K562 (cell line): ENCODE data around the gene SLC52A1. TPM values are rescaled to one million over a fixed set of nuclear protein-coding genes. Genes with fewer than 3 reads are reported as not detected.
A peak's percentile ranks its signal among the peaks of the same experiment; 100 is the strongest.

ENCODE experiments used
- BRD9 ChIP-seq: fragments of 450-650 bp; IDR thresholded peaks from 2 replicates; pipeline ENCODE4 v1.6.1; 2018; ENCODE audit warnings: low read depth; ENCODE audit not compliant: partially characterized antibody
- C11orf30 ChIP-seq: fragments of 450-650 bp; IDR thresholded peaks from 2 replicates; pipeline ENCODE4 v1.6.1; 2016; ENCODE audit warnings: low read depth, mild to moderate bottlenecking
- DACH1 ChIP-seq: fragments of 450-650 bp; IDR thresholded peaks from 2 replicates; pipeline ENCODE4 v1.6.1; 2018; ENCODE audit not compliant: partially characterized antibody
- L3MBTL2 ChIP-seq: fragments of 450-650 bp; IDR thresholded peaks from 2 replicates; pipeline ENCODE4 v1.6.1; 2016; ENCODE audit warnings: mild to moderate bottlenecking, moderate library complexity
- MTA3 ChIP-seq: fragments of 450-650 bp; formaldehyde crosslinking; IDR thresholded peaks from 2 replicates; pipeline ENCODE4 v1.6.1; 2017; ENCODE audit warnings: mild to moderate bottlenecking, borderline replicate concordance
- NUFIP1 ChIP-seq: fragments of 450-650 bp; IDR thresholded peaks from 2 replicates; pipeline ENCODE4 v1.6.1; 2018; ENCODE audit not compliant: partially characterized antibody
- PHF20 ChIP-seq: fragments of 450-650 bp; IDR thresholded peaks from 2 replicates; pipeline ENCODE4 v1.6.1; 2018; ENCODE audit not compliant: partially characterized antibody
- PHF8 ChIP-seq: fragments of 200-600 bp; sonication (generic); IDR thresholded peaks from 2 replicates; pipeline ENCODE4 v1.6.1; 2012; ENCODE audit warnings: mixed run types, mild to moderate bottlenecking, inconsistent platforms, low read length, moderate library complexity, borderline replicate concordance
- SIRT6 ChIP-seq: IDR thresholded peaks from one replicate; pipeline ENCODE4 v1.6.1; 2012; ENCODE audit warnings: low read depth, mild to moderate bottlenecking, control low read depth, inconsistent platforms, low read length, moderate library complexity
- SMAD1 ChIP-seq: fragments of 150-350 bp; IDR thresholded peaks from 2 replicates; pipeline ENCODE4 v1.6.1; 2014; ENCODE audit warnings: low read length, low read depth; ENCODE audit not compliant: partially characterized antibody
- SP1 ChIP-seq: sonication (generic); formaldehyde crosslinking; IDR thresholded peaks from 2 replicates; pipeline ENCODE4 v1.8.1; 2022; ENCODE audit warnings: mild to moderate bottlenecking, missing genetic modification reagents
- TAF9B ChIP-seq: fragments of 450-650 bp; IDR thresholded peaks from 2 replicates; pipeline ENCODE4 v1.6.1; 2018; ENCODE audit warnings: mild to moderate bottlenecking; ENCODE audit not compliant: partially characterized antibody
- YY1 ChIP-seq, 3 experiments: IDR thresholded peaks; 2 replicates each; pipeline ENCODE4 v1.6.1; 2011; ENCODE audit warnings: low read length in 2 of 3, mild to moderate bottlenecking in 2 of 3, moderate library complexity in 2 of 3, borderline replicate concordance in 1 of 3, control low read depth in 1 of 3, low read depth in 1 of 3; ENCODE audit not compliant: insufficient read depth in 3 of 3, insufficient replicate concordance in 2 of 3, control insufficient read depth in 1 of 3, insufficient read length in 1 of 3; ENCODE audit errors: extremely low read depth in 1 of 3
- ZBTB17 ChIP-seq: fragments of 450-650 bp; formaldehyde crosslinking; IDR thresholded peaks from 2 replicates; pipeline ENCODE4 v1.4.0; 2020; ENCODE audit warnings: mild to moderate bottlenecking
- ZFX ChIP-seq: sonication (generic); formaldehyde crosslinking; IDR thresholded peaks from 2 replicates; pipeline ENCODE4 v1.8.0; 2022; ENCODE audit warnings: mild to moderate bottlenecking, missing genetic modification reagents, moderate library complexity
- ZNF121 ChIP-seq: sonication (generic); formaldehyde crosslinking; conservative IDR thresholded peaks from 2 replicates; pipeline ENCODE4 v1.8.0; 2022; ENCODE audit warnings: missing genetic modification reagents
- ZNF133 ChIP-seq: fragments of 250-450 bp; sonication (Bioruptor Pico); IDR thresholded peaks from 2 replicates; pipeline ENCODE4 v1.4.0; 2020; ENCODE audit warnings: mild to moderate bottlenecking
- polyA plus RNA-seq, 8 experiments: library from polyadenylated mRNA; depleted of rRNA in 4 of 8; stranded (reverse) in 5 of 8; unstranded in 3 of 8; fragments of >200 nt; fragmentation: Nextera tagmentation in 2 of 8; fragmentation: Illumina TruSeq in 1 of 8; extraction: Ambion mirVana in 2 of 8; extraction: Trizol in 1 of 8; gene quantifications; 2 replicates each; pipeline versions ENCODE4 v1.2.1 to v1.2.3, GENCODE V29; 2011 to 2014; ENCODE audit warnings: inconsistent platforms in 1 of 8, missing spikeins in 1 of 8
- total RNA-seq, 7 experiments: library from RNA; depleted of rRNA in 6 of 7; stranded (reverse); fragments of >200 nt in 6 of 7; fragmentation: Illumina TruSeq in 2 of 7; extraction: Trizol in 2 of 7; gene quantifications; 2 replicates each; pipeline versions ENCODE4 v1.2.1 to v1.2.3, GENCODE V29; 2011 to 2021; ENCODE audit warnings: low replicate concordance in 1 of 7
- TF ChIP-seq, protein P1 (sequence below): fragments of 250-450 bp; sonication (Bioruptor Pico); IDR thresholded peaks from 2 replicates; pipeline ENCODE4 v1.6.1; 2021; ENCODE audit warnings: mild to moderate bottlenecking
- TF ChIP-seq, protein P2 (sequence below), 2 experiments: fragments of 450-650 bp; conservative IDR thresholded peaks; 2 replicates each; pipeline ENCODE4 v1.6.1; 2017; ENCODE audit warnings: mild to moderate bottlenecking in 2 of 2, moderate library complexity in 2 of 2
- TF ChIP-seq, protein P3 (sequence below), 2 experiments: fragments of 250-450 bp in 1 of 2; fragments of 450-650 bp in 1 of 2; sonication (Bioruptor Pico) in 1 of 2; IDR thresholded peaks; 2 replicates each; pipeline versions ENCODE4 v1.6.1 to v1.8.0; 2016 to 2021; ENCODE audit warnings: mild to moderate bottlenecking in 2 of 2, moderate library complexity in 2 of 2, missing compliant biosample characterization in 1 of 2, missing genetic modification characterization in 1 of 2
- TF ChIP-seq, protein P4 (sequence below): fragments of 250-450 bp; sonication (Bioruptor Pico); IDR thresholded peaks from 2 replicates; pipeline ENCODE4 v1.5.0; 2020; ENCODE audit warnings: mild to moderate bottlenecking
- TF ChIP-seq, protein P5 (sequence below): sonication (generic); formaldehyde crosslinking; IDR thresholded peaks from 2 replicates; pipeline ENCODE4 v1.9.0; 2022; ENCODE audit warnings: mild to moderate bottlenecking, missing genetic modification reagents
- TF ChIP-seq, protein P6 (sequence below): fragments of 250-450 bp; sonication (Bioruptor Pico); IDR thresholded peaks from 2 replicates; pipeline ENCODE4 v1.9.0; 2021; ENCODE audit warnings: mild to moderate bottlenecking

Gene SLC52A1
- total and polyA plus RNA-seq, 9 of the 15 experiments (the other 6 are each of a cell fraction or from before 2014, with no cell fraction given) = 0.04 TPM; not detected in 8

DNA sequence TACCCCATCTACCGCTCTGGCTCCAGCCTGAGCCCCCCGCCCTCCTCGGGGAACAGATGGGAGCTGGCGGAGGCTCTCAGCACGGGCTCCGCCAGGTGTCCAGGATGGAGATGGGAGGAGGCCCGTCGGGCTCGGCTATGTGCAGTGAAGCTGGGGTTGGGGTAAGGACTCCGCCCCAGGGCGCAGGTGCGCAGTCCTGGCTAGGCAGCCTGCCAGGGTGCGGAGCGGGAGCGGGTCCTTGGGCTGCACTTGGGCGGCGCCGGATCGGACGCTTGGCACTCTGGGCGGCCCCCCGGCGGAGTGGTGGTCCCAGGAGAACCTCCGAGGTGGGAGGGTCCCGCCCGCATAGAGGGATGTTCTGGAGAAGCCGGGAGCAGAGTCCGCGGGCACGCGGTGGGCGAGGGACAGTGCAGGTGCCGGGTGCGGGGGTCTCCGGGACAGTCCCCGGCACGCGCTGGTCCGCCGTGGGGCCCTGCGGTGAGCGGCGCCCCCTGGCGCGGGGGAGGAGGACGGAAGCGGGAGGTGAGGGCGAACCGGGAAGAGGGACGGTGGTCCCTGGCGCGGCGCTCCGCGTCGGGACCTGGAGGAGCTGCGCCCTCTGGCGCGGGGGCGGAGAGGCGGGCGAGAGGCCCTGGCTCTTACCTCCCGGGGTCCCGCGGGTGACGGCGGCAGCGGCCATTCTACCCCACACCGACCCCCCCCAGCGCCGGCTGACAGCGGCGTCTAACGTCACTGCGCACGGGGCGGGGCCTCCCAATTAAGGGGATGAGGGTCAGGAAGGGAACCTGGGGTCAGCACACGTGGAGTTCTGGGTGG is 48.1 kb downstream of the SLC52A1 start, which contains the start of gene CAMTA2 (continued):
- TF ChIP-seq YY1 (IDR thresholded peaks at IDR 0.05; ENCODE audit: borderline replicate concordance in 1 of 3, control insufficient read depth in 1 of 3, extremely low read depth in 1 of 3, insufficient read depth in 3 of 3, insufficient read length in 1 of 3, insufficient replicate concordance in 2 of 3, low read depth in 1 of 3, low read length in 2 of 3) (peak; percentile 31 to 86 (median 84)), BRD9 (no peak), C11orf30 (peak; percentile 86), MTA3 (peak; percentile 90), L3MBTL2 (peak; percentile 62), ZNF121 (no peak), NUFIP1 (no peak), TAF9B (peak; percentile 25), SIRT6 (no peak), DACH1 (no peak), SP1 (CRISPR knock-in tag) (peak; percentile 65), ZNF133 (no peak), ZBTB17 (CRISPR knock-in tag) (0 out of 2 replicates have a peak, but pooled peaks have one; percentile 57), PHF8 (peak; percentile 68; the same call in 1 of the 2 replicates), ZFX (CRISPR knock-in tag) (peak; percentile 78), SMAD1 (no peak), PHF20 (peak; percentile 87)
- TF ChIP-seq, protein P1, sequence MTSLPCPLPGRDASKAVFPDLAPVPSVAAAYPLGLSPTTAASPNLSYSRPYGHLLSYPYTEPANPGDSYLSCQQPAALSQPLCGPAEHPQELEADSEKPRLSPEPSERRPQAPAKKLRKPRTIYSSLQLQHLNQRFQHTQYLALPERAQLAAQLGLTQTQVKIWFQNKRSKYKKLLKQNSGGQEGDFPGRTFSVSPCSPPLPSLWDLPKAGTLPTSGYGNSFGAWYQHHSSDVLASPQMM (CRISPR knock-in tag) = no peak
- TF ChIP-seq, protein P2, sequence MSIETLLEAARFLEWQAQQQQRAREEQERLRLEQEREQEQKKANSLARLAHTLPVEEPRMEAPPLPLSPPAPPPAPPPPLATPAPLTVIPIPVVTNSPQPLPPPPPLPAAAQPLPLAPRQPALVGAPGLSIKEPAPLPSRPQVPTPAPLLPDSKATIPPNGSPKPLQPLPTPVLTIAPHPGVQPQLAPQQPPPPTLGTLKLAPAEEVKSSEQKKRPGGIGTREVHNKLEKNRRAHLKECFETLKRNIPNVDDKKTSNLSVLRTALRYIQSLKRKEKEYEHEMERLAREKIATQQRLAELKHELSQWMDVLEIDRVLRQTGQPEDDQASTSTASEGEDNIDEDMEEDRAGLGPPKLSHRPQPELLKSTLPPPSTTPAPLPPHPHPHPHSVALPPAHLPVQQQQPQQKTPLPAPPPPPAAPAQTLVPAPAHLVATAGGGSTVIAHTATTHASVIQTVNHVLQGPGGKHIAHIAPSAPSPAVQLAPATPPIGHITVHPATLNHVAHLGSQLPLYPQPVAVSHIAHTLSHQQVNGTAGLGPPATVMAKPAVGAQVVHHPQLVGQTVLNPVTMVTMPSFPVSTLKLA (conservative IDR thresholded peaks at IDR 0.05) = peak; percentile 70 to 88
- TF ChIP-seq, protein P3, sequence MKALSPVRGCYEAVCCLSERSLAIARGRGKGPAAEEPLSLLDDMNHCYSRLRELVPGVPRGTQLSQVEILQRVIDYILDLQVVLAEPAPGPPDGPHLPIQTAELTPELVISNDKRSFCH (CRISPR knock-in tag; IDR thresholded peaks at IDR 0.05) = no peak
- TF ChIP-seq, protein P3 (tag; IDR thresholded peaks at IDR 0.05) = 0 out of 2 replicates have a peak, but pooled peaks have one; percentile 44
- TF ChIP-seq, protein P4, sequence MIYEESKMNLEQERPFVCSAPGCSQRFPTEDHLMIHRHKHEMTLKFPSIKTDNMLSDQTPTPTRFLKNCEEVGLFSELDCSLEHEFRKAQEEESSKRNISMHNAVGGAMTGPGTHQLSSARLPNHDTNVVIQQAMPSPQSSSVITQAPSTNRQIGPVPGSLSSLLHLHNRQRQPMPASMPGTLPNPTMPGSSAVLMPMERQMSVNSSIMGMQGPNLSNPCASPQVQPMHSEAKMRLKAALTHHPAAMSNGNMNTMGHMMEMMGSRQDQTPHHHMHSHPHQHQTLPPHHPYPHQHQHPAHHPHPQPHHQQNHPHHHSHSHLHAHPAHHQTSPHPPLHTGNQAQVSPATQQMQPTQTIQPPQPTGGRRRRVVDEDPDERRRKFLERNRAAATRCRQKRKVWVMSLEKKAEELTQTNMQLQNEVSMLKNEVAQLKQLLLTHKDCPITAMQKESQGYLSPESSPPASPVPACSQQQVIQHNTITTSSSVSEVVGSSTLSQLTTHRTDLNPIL = no peak
- TF ChIP-seq, protein P5, sequence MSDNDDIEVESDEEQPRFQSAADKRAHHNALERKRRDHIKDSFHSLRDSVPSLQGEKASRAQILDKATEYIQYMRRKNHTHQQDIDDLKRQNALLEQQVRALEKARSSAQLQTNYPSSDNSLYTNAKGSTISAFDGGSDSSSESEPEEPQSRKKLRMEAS (CRISPR knock-in tag) = peak; percentile 90
- TF ChIP-seq, protein P6, sequence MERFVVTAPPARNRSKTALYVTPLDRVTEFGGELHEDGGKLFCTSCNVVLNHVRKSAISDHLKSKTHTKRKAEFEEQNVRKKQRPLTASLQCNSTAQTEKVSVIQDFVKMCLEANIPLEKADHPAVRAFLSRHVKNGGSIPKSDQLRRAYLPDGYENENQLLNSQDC (CRISPR knock-in tag) = 0 out of 2 replicates have a peak, but pooled peaks have one; percentile 3
